Measurements from ENCODE around the gene SEC14L2. TPM values are rescaled to one million over a fixed set of nuclear protein-coding genes. Genes with fewer than 3 reads are reported as not detected.
A peak's percentile ranks its signal among the peaks of the same experiment; 100 is the strongest.

SEC14L2 gene
- total RNA-seq, 2 experiments from 2014 or later = 5.6 to 7.4 TPM

GRCh38 chr22:30411780-30412179, 15.0 kb downstream of the SEC14L2 start:
- H3K9me3 Mint-ChIP-seq = no peaks in the 10 kb centered on the region
- H3K27me3 Mint-ChIP-seq = no peaks in the 10 kb centered on the region
- CTCF ChIA-PET = interaction anchor here (0.8 to 2.9 kb wide), 6 partner anchors 11 to 124 kb away, joined by 3 to 11 read pairs (median 5); partner anchors contain the start of gene RNF215
- no peak overlapping the region for H3K27ac Mint-ChIP-seq
- no peak overlapping the region for H3K4me3 Mint-ChIP-seq
- peaks cover 30% of the 10 kb centered on the region for H3K36me3 Mint-ChIP-seq (ENCODE audit: low read depth)
- POLR2A ChIA-PET = interaction anchor here (1.2 to 6.0 kb wide), 3 partner anchors 12 to 18 kb away, joined by 3 to 53 read pairs (median 6); partner anchors contain the start of genes MTFP1 and SEC14L2
- H3K4me1 Mint-ChIP-seq = peaks cover 21% of the 10 kb centered on the region
- DNase-seq = no peak

- ChIA-PET POLR2A (interaction anchor here (1.3 to 6.0 kb wide), 2 partner anchors 11 to 14 kb away, joined by 3 to 53 read pairs; partner anchors contain the start of gene MTFP1), CTCF (interaction anchor here (1.0 to 2.9 kb wide), 5 partner anchors 9 to 25 kb away, joined by 4 to 11 read pairs (median 5); partner anchors contain the start of gene RNF215)
- H3K27me3 Mint-ChIP-seq = no peaks in the 10 kb centered on the region
- H3K36me3 Mint-ChIP-seq (ENCODE audit: low read depth) = peaks cover 34% of the 10 kb centered on the region
- no peak overlapping the region for H3K4me3 Mint-ChIP-seq
- no peak overlapping the region for H3K27ac Mint-ChIP-seq
- H3K4me1 Mint-ChIP-seq = peaks cover 21% of the 10 kb centered on the region
- H3K9me3 Mint-ChIP-seq = no peaks in the 10 kb centered on the region
- DNase-seq = no peak
Measured at GRCh38 chr22:30413001-30413400, 16.2 kb downstream of the SEC14L2 start.

- Mint-ChIP-seq H3K9me3 (no peaks in the 10 kb centered on the region), H3K27ac (no peak overlapping the region), H3K4me1 (peaks cover 14% of the 10 kb centered on the region), H3K27me3 (no peaks in the 10 kb centered on the region), H3K36me3 (ENCODE audit: low read depth) (peaks cover 38% of the 10 kb centered on the region), H3K4me3 (no peak overlapping the region)
- no peak for DNase-seq
- ChIA-PET POLR2A (interaction anchor here (1.3 to 6.0 kb wide), 2 partner anchors 10 to 13 kb away, joined by 3 to 53 read pairs; partner anchors contain the start of gene MTFP1), CTCF (interaction anchor here (1.1 to 2.9 kb wide), 4 partner anchors 10 to 26 kb away, joined by 3 to 11 read pairs (median 6); partner anchors contain the start of gene RNF215)
Measured at GRCh38 chr22:30413745-30414524, 17.1 kb downstream of the SEC14L2 start.

GRCh38 chr22:30414525-30415047, 17.8 kb downstream of the SEC14L2 start:
- peaks cover 10% of the 10 kb centered on the region for H3K4me1 Mint-ChIP-seq
- ChIA-PET CTCF (interaction anchor here (0.8 to 2.9 kb wide), 3 partner anchors 9 to 71 kb away, joined by 3 to 11 read pairs (median 3); partner anchors contain the start of gene RNF215), POLR2A (interaction anchor here (0.7 to 6.0 kb wide), 2 partner anchors 9 to 40 kb away, joined by 3 to 53 read pairs; partner anchors contain the start of gene MTFP1)
- H3K27me3 Mint-ChIP-seq = no peaks in the 10 kb centered on the region
- H3K27ac Mint-ChIP-seq = no peak overlapping the region
- no peak overlapping the region for H3K4me3 Mint-ChIP-seq
- H3K36me3 Mint-ChIP-seq (ENCODE audit: low read depth) = peaks cover 38% of the 10 kb centered on the region
- no peaks in the 10 kb centered on the region for H3K9me3 Mint-ChIP-seq
- DNase-seq = no peak

- ChIA-PET POLR2A (no interaction called here), CTCF (no interaction called here)
- Mint-ChIP-seq H3K9me3 (no peaks in the 10 kb centered on the region), H3K4me1 (peaks cover 21% of the 10 kb centered on the region), H3K4me3 (no peak overlapping the region), H3K36me3 (ENCODE audit: low read depth) (peaks cover 48% of the 10 kb centered on the region), H3K27me3 (no peaks in the 10 kb centered on the region), H3K27ac (no peak overlapping the region)
- no peak for DNase-seq
Measured at GRCh38 chr22:30416403-30416802, 19.6 kb downstream of the SEC14L2 start.

- DNase-seq = no peak
- Mint-ChIP-seq H3K9me3 (no peaks in the 10 kb centered on the region), H3K27ac (no peak overlapping the region), H3K4me1 (peaks cover 26% of the 10 kb centered on the region), H3K27me3 (no peaks in the 10 kb centered on the region), H3K4me3 (no peak overlapping the region), H3K36me3 (ENCODE audit: low read depth) (peaks cover 46% of the 10 kb centered on the region)
- POLR2A ChIA-PET = no interaction called here
- CTCF ChIA-PET = interaction anchor here (1.7 kb wide), 1 partner anchor 25 kb away, joined by 3 read pairs; no protein-coding TSS in a partner anchor
Measured at GRCh38 chr22:30416837-30417236, 20.0 kb downstream of the SEC14L2 start.

- no peak for DNase-seq
- Mint-ChIP-seq H3K9me3 (no peaks in the 10 kb centered on the region), H3K36me3 (ENCODE audit: low read depth) (peaks cover 40% of the 10 kb centered on the region), H3K27ac (peak overlapping the region; percentile 7), H3K27me3 (no peaks in the 10 kb centered on the region), H3K4me3 (no peak overlapping the region), H3K4me1 (peaks cover 36% of the 10 kb centered on the region)
- CTCF ChIA-PET = interaction anchor here (5.0 to 6.9 kb wide), 2 partner anchors 29 to 132 kb away, joined by 33 to 100 read pairs; partner anchors contain the start of genes CASTOR1 and RNF215
- POLR2A ChIA-PET = interaction anchor here (1.0 to 8.0 kb wide), 3 partner anchors 15 to 26 kb away, joined by 3 to 115 read pairs (median 3); partner anchors contain the start of gene SEC14L2
Measured at GRCh38 chr22:30420347-30421125, 23.7 kb downstream of the SEC14L2 start.

- Mint-ChIP-seq H3K27ac (peak overlapping the region; percentile 94), H3K4me1 (peaks cover 46% of the 10 kb centered on the region), H3K27me3 (no peaks in the 10 kb centered on the region), H3K4me3 (peak overlapping the region; percentile 94), H3K9me3 (no peaks in the 10 kb centered on the region), H3K36me3 (ENCODE audit: low read depth) (peaks cover 33% of the 10 kb centered on the region)
- DNase-seq = no peak
- CTCF ChIA-PET = interaction anchor here (0.6 to 6.9 kb wide), 7 partner anchors 10 to 133 kb away, joined by 3 to 100 read pairs (median 10); partner anchors contain the start of genes CASTOR1 and RNF215
- POLR2A ChIA-PET = interaction anchor here (0.6 to 8.0 kb wide), 10 partner anchors 10 to 170 kb away, joined by 3 to 115 read pairs (median 16); partner anchors contain the start of genes CASTOR1, CCDC157, PES1 and SEC14L2
Measured at GRCh38 chr22:30421695-30422480, 25.1 kb downstream of the SEC14L2 start.

GRCh38 chr22:30422481-30423300, 25.9 kb downstream of the SEC14L2 start:
- Mint-ChIP-seq H3K4me1 (peaks cover 53% of the 10 kb centered on the region), H3K36me3 (ENCODE audit: low read depth) (peaks cover 35% of the 10 kb centered on the region), H3K9me3 (no peaks in the 10 kb centered on the region), H3K4me3 (peak overlapping the region; percentile 94), H3K27ac (peak overlapping the region; percentile 94), H3K27me3 (no peaks in the 10 kb centered on the region)
- CTCF ChIA-PET = interaction anchor here (1.4 to 6.9 kb wide), 8 partner anchors 10 to 134 kb away, joined by 3 to 100 read pairs (median 10); partner anchors contain the start of genes CASTOR1 and RNF215
- peak; percentile 39 for DNase-seq
- POLR2A ChIA-PET = interaction anchor here (0.8 to 8.0 kb wide), 16 partner anchors 11 to 244 kb away, joined by 3 to 115 read pairs (median 6); partner anchors contain the start of genes CASTOR1, CCDC157, PES1 and SEC14L2

GRCh38 chr22:30423301-30423958, 26.6 kb downstream of the SEC14L2 start:
- CTCF ChIA-PET = interaction anchor here (0.6 to 6.9 kb wide), 20 partner anchors 9 to 212 kb away, joined by 3 to 100 read pairs (median 5); partner anchors contain the start of genes CASTOR1, CCDC157, PES1 and RNF215
- peak overlapping the region; percentile 94 for H3K4me3 Mint-ChIP-seq
- no peaks in the 10 kb centered on the region for H3K9me3 Mint-ChIP-seq
- DNase-seq = peak; percentile 57
- POLR2A ChIA-PET = interaction anchor here (0.7 to 8.0 kb wide), 18 partner anchors 11 to 819 kb away, joined by 3 to 115 read pairs (median 5); partner anchors contain the start of genes CASTOR1, PES1, SEC14L2 and TBC1D10A
- peaks cover 37% of the 10 kb centered on the region for H3K36me3 Mint-ChIP-seq (ENCODE audit: low read depth)
- H3K4me1 Mint-ChIP-seq = peaks cover 55% of the 10 kb centered on the region
- H3K27ac Mint-ChIP-seq = peak overlapping the region; percentile 94
- H3K27me3 Mint-ChIP-seq = no peaks in the 10 kb centered on the region
